ENCODE measurements around the gene CFAP20DC. TPM values are rescaled to one million over a fixed set of nuclear protein-coding genes. Genes with fewer than 3 reads are reported as not detected.

CFAP20DC gene
- total and polyA plus RNA-seq, 2 experiments from 2014 or later: 7.4 to 11.4 TPM

GRCh38 chr3:58924578-58924977 lies 125.2 kb downstream of the CFAP20DC start:
- H3K27me3 ChIP-seq (ENCODE audit: insufficient read depth): no peaks in the 10 kb centered on the region
- no peaks in the 10 kb centered on the region for H3K36me3 Mint-ChIP-seq (ENCODE audit: low read depth)
- H3K4me1 ChIP-seq (ENCODE audit: insufficient read depth): no peaks in the 10 kb centered on the region
- no peaks in the 10 kb centered on the region for H3K27me3 Mint-ChIP-seq (ENCODE audit: insufficient read depth, low read depth, poor library complexity)
- H3K4me3 Mint-ChIP-seq: no peak overlapping the region
- no peak overlapping the region for H3K4me3 ChIP-seq
- ATAC-seq (no peak), DNase-seq (ENCODE audit: low spot score) (no peak)
- H3K4me1 Mint-ChIP-seq: no peaks in the 10 kb centered on the region
- H3K9me2 ChIP-seq (ENCODE audit: insufficient read depth): peaks cover 6% of the 10 kb centered on the region; the same call in 1 of the 2 replicates
- no peaks in the 10 kb centered on the region for H3K36me3 ChIP-seq (ENCODE audit: insufficient read depth)
- H2AFZ ChIP-seq: no peak overlapping the region
- no peaks in the 10 kb centered on the region for H3K79me2 ChIP-seq (replicated peaks; ENCODE audit: insufficient read depth)
- H3K27ac Mint-ChIP-seq: no peak overlapping the region
- TF ChIP-seq JUNB (IDR thresholded peaks at IDR 0.05; ENCODE audit: unreplicated experiment): no peak
- no peak for TF ChIP-seq EZH2phosphoT487 (IDR thresholded peaks at IDR 0.05; ENCODE audit: unreplicated experiment)
- no peak for TF ChIP-seq CTCF (conservative IDR thresholded peaks at IDR 0.05; ENCODE audit: low read depth in 2 of 2)
- TF ChIP-seq ZNF331 (CRISPR knock-in tag; IDR thresholded peaks at IDR 0.05; ENCODE audit: low read depth): no peak
- TF ChIP-seq POLR2AphosphoS5 (IDR thresholded peaks at IDR 0.05; ENCODE audit: low read depth): no peak
- TF ChIP-seq NANOG (IDR thresholded peaks at IDR 0.05; ENCODE audit: borderline replicate concordance): no peak
- no peak for TF ChIP-seq REST (IDR thresholded peaks at IDR 0.05; ENCODE audit: unreplicated experiment)
- no peak for TF ChIP-seq ZNF114 (CRISPR knock-in tag; IDR thresholded peaks at IDR 0.05)
- TF ChIP-seq, protein P1, sequence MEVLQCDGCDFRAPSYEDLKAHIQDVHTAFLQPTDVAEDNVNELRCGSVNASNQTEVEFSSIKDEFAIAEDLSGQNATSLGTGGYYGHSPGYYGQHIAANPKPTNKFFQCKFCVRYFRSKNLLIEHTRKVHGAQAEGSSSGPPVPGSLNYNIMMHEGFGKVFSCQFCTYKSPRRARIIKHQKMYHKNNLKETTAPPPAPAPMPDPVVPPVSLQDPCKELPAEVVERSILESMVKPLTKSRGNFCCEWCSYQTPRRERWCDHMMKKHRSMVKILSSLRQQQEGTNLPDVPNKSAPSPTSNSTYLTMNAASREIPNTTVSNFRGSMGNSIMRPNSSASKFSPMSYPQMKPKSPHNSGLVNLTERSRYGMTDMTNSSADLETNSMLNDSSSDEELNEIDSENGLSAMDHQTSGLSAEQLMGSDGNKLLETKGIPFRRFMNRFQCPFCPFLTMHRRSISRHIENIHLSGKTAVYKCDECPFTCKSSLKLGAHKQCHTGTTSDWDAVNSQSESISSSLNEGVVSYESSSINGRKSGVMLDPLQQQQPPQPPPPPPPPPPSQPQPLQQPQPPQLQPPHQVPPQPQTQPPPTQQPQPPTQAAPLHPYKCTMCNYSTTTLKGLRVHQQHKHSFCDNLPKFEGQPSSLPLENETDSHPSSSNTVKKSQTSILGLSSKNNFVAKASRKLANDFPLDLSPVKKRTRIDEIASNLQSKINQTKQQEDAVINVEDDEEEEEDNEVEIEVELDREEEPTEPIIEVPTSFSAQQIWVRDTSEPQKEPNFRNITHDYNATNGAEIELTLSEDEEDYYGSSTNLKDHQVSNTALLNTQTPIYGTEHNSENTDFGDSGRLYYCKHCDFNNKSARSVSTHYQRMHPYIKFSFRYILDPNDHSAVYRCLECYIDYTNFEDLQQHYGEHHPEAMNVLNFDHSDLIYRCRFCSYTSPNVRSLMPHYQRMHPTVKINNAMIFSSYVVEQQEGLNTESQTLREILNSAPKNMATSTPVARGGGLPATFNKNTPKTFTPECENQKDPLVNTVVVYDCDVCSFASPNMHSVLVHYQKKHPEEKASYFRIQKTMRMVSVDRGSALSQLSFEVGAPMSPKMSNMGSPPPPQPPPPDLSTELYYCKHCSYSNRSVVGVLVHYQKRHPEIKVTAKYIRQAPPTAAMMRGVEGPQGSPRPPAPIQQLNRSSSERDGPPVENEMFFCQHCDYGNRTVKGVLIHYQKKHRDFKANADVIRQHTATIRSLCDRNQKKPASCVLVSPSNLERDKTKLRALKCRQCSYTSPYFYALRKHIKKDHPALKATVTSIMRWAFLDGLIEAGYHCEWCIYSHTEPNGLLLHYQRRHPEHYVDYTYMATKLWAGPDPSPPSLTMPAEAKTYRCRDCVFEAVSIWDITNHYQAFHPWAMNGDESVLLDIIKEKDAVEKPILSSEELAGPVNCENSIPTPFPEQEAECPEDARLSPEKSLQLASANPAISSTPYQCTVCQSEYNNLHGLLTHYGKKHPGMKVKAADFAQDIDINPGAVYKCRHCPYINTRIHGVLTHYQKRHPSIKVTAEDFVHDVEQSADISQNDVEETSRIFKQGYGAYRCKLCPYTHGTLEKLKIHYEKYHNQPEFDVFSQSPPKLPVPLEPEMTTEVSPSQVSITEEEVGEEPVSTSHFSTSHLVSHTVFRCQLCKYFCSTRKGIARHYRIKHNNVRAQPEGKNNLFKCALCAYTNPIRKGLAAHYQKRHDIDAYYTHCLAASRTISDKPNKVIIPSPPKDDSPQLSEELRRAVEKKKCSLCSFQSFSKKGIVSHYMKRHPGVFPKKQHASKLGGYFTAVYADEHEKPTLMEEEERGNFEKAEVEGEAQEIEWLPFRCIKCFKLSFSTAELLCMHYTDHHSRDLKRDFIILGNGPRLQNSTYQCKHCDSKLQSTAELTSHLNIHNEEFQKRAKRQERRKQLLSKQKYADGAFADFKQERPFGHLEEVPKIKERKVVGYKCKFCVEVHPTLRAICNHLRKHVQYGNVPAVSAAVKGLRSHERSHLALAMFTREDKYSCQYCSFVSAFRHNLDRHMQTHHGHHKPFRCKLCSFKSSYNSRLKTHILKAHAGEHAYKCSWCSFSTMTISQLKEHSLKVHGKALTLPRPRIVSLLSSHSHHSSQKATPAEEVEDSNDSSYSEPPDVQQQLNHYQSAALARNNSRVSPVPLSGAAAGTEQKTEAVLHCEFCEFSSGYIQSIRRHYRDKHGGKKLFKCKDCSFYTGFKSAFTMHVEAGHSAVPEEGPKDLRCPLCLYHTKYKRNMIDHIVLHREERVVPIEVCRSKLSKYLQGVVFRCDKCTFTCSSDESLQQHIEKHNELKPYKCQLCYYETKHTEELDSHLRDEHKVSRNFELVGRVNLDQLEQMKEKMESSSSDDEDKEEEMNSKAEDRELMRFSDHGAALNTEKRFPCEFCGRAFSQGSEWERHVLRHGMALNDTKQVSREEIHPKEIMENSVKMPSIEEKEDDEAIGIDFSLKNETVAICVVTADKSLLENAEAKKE (CRISPR knock-in tag; IDR thresholded peaks at IDR 0.05): no peak
- no peak for TF ChIP-seq STAT1 (IDR thresholded peaks at IDR 0.05; ENCODE audit: unreplicated experiment)
- TF ChIP-seq, protein P2, sequence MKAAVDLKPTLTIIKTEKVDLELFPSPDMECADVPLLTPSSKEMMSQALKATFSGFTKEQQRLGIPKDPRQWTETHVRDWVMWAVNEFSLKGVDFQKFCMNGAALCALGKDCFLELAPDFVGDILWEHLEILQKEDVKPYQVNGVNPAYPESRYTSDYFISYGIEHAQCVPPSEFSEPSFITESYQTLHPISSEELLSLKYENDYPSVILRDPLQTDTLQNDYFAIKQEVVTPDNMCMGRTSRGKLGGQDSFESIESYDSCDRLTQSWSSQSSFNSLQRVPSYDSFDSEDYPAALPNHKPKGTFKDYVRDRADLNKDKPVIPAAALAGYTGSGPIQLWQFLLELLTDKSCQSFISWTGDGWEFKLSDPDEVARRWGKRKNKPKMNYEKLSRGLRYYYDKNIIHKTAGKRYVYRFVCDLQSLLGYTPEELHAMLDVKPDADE (IDR thresholded peaks at IDR 0.05): no peak
- TF ChIP-seq CREB1 (CRISPR knock-in tag; IDR thresholded peaks at IDR 0.05; ENCODE audit: low read depth): no peak
- no peak for TF ChIP-seq EZH2 (IDR thresholded peaks at IDR 0.05; ENCODE audit: low read depth, unreplicated experiment)
- no peaks in the 10 kb centered on the region for H4K20me1 ChIP-seq (replicated peaks; ENCODE audit: insufficient read depth)
- no peak overlapping the region for H3K27ac ChIP-seq (ENCODE audit: low read depth)
- H3K9me3 Mint-ChIP-seq: no peaks in the 10 kb centered on the region
- no peak overlapping the region for H3K4me2 ChIP-seq
- no peaks in the 10 kb centered on the region for H3F3A ChIP-seq (replicated peaks; ENCODE audit: low read depth)
